Measurements from ENCODE around the gene PAM.

Gene PAM

DNA sequence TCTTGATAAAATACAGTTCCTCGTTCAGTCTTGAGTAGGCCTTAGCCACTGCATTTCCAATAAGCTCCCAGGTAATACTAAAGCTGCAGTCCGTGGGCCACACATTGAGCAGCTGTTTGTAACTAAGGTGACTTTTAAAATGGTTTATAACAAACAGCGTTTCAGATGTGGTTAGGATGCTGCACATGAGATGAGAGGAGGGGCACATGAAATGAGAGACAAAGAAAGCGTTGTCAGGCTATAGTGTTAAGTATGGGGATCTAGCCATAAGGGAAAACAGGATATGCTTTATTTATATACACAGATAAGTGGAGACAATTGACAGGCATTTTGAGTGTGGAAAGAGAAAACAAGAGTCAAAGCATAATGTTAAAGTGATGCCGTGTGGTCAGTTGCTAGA is 89.9 kb downstream of the PAM start:
- Histone ChIP-seq H3K9me3 (ENCODE audit: severe bottlenecking) (no peaks in the 10 kb centered on the region), H3K27ac (ENCODE audit: poor library complexity, severe bottlenecking) (no peak overlapping the region), H3K27me3 (ENCODE audit: insufficient read depth, poor library complexity, severe bottlenecking) (no peaks in the 10 kb centered on the region), H3K4me3 (ENCODE audit: severe bottlenecking) (no peak overlapping the region), H3K4me1 (ENCODE audit: insufficient read depth, poor library complexity, severe bottlenecking) (no peaks in the 10 kb centered on the region), H3K36me3 (ENCODE audit: low read depth) (no peaks in the 10 kb centered on the region)
- ATAC-seq (ENCODE audit: low read depth), result no peak; the same call in 2 of the 3 replicates
- no peak for DNase-seq (ENCODE audit: low spot score)
- TF ChIP-seq, protein P1, sequence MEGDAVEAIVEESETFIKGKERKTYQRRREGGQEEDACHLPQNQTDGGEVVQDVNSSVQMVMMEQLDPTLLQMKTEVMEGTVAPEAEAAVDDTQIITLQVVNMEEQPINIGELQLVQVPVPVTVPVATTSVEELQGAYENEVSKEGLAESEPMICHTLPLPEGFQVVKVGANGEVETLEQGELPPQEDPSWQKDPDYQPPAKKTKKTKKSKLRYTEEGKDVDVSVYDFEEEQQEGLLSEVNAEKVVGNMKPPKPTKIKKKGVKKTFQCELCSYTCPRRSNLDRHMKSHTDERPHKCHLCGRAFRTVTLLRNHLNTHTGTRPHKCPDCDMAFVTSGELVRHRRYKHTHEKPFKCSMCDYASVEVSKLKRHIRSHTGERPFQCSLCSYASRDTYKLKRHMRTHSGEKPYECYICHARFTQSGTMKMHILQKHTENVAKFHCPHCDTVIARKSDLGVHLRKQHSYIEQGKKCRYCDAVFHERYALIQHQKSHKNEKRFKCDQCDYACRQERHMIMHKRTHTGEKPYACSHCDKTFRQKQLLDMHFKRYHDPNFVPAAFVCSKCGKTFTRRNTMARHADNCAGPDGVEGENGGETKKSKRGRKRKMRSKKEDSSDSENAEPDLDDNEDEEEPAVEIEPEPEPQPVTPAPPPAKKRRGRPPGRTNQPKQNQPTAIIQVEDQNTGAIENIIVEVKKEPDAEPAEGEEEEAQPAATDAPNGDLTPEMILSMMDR (IDR thresholded peaks at IDR 0.05; ENCODE audit: poor library complexity, severe bottlenecking), result no peak

DNA sequence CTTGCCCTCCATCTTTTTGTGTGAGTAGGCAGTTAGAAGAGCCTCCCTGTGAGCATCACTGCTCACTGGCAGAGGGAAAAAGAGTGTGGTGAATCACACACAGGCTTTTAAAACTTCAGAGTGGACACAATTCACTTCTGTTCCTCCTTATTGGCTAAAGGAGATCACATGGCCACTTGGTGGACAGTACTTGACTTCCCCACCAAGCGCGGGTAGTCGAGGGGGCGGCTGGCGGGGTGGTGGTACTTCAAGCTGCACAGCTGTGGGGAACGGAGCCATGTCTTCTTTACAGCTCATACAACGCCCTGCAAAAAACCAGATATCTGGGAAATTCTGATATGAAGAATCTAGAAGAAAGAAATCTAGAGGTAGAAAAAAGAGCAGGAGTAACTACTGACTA is 95.4 kb downstream of the PAM start:
- H3K27me3 ChIP-seq (ENCODE audit: insufficient read depth, poor library complexity, severe bottlenecking), result no peaks in the 10 kb centered on the region
- ATAC-seq (ENCODE audit: low read depth) (no peak), DNase-seq (ENCODE audit: low spot score) (no peak)

DNA sequence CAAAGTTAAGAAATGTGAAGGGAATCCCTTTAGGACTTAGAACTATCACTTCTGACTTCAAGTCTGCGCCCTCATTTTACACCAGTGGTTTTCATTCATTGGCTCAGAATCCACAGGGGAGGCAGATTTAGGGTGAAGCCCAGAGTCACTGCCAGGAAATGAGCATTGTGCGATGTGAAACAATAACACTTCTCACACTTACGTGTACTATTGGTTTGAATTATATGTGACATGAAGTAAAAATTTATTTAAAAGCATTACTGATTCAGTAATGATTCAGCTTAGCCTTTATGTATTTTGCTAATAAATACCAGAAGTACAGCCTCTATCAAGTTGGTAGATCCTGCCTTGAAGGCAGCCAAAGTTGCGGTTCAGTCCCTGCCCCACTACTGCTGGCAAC is 98.6 kb downstream of the PAM start:
- Histone ChIP-seq H3K4me1 (ENCODE audit: insufficient read depth, poor library complexity, severe bottlenecking) (peaks cover 21% of the 10 kb centered on the region), H3K27me3 (ENCODE audit: insufficient read depth, poor library complexity, severe bottlenecking) (no peaks in the 10 kb centered on the region), H3K36me3 (ENCODE audit: low read depth) (no peaks in the 10 kb centered on the region), H3K4me3 (ENCODE audit: severe bottlenecking) (no peak overlapping the region), H3K9me3 (ENCODE audit: severe bottlenecking) (no peaks in the 10 kb centered on the region), H3K27ac (ENCODE audit: poor library complexity, severe bottlenecking) (no peak overlapping the region)
- ATAC-seq (ENCODE audit: low read depth) (no peak), DNase-seq (ENCODE audit: low spot score) (no peak)
- TF ChIP-seq, protein P1 (IDR thresholded peaks at IDR 0.05; ENCODE audit: poor library complexity, severe bottlenecking), result no peak

More for the DNA sequence above, 95.4 kb downstream of the PAM start:
- H3K27ac ChIP-seq (ENCODE audit: poor library complexity, severe bottlenecking), result no peak overlapping the region
- H3K4me1 ChIP-seq (ENCODE audit: insufficient read depth, poor library complexity, severe bottlenecking), result peaks cover 4% of the 10 kb centered on the region
- no peaks in the 10 kb centered on the region for H3K36me3 ChIP-seq (ENCODE audit: low read depth)
- TF ChIP-seq, protein P1 (IDR thresholded peaks at IDR 0.05; ENCODE audit: poor library complexity, severe bottlenecking), result no peak
- no peak overlapping the region for H3K4me3 ChIP-seq (ENCODE audit: severe bottlenecking)
- H3K9me3 ChIP-seq (ENCODE audit: severe bottlenecking), result no peaks in the 10 kb centered on the region

- H3K4me1 ChIP-seq (ENCODE audit: insufficient read depth, poor library complexity, severe bottlenecking), result peaks cover 25% of the 10 kb centered on the region
- H3K36me3 ChIP-seq (ENCODE audit: low read depth), result no peaks in the 10 kb centered on the region
- H3K9me3 ChIP-seq (ENCODE audit: severe bottlenecking), result no peaks in the 10 kb centered on the region
- no peaks in the 10 kb centered on the region for H3K27me3 ChIP-seq (ENCODE audit: insufficient read depth, poor library complexity, severe bottlenecking)
- DNase-seq (ENCODE audit: low spot score), result no peak
- ATAC-seq (ENCODE audit: low read depth), result peak; percentile 19; the same call in 2 of the 3 replicates
- H3K27ac ChIP-seq (ENCODE audit: poor library complexity, severe bottlenecking), result peak overlapping the region; percentile 58
- TF ChIP-seq, protein P1 (IDR thresholded peaks at IDR 0.05; ENCODE audit: poor library complexity, severe bottlenecking), result no peak
- H3K4me3 ChIP-seq (ENCODE audit: severe bottlenecking), result no peak overlapping the region
Measured at GRCh38 chr5:102855681-102856388, 100.7 kb downstream of the PAM start.

GRCh38 chr5:102856389-102856777 is 101.3 kb downstream of the PAM start:
- H3K9me3 ChIP-seq (ENCODE audit: severe bottlenecking), result no peaks in the 10 kb centered on the region
- no peak for DNase-seq (ENCODE audit: low spot score)
- H3K4me1 ChIP-seq (ENCODE audit: insufficient read depth, poor library complexity, severe bottlenecking), result peaks cover 25% of the 10 kb centered on the region
- no peak overlapping the region for H3K4me3 ChIP-seq (ENCODE audit: severe bottlenecking)
- peak overlapping the region; percentile 58 for H3K27ac ChIP-seq (ENCODE audit: poor library complexity, severe bottlenecking)
- H3K27me3 ChIP-seq (ENCODE audit: insufficient read depth, poor library complexity, severe bottlenecking), result no peaks in the 10 kb centered on the region
- TF ChIP-seq, protein P1 (IDR thresholded peaks at IDR 0.05; ENCODE audit: poor library complexity, severe bottlenecking), result no peak
- ATAC-seq (ENCODE audit: low read depth), result peak; percentile 89
- no peaks in the 10 kb centered on the region for H3K36me3 ChIP-seq (ENCODE audit: low read depth)
